ES-I3 (cell line): ENCODE measurements around the gene C10orf71.

Experiments used
- H3K36me3 ChIP-seq: 2 replicates; pipeline ENCODE4 v1.6.1; 2013; ENCODE audit warnings: mild to moderate bottlenecking, low read length, control low read depth, moderate library complexity; ENCODE audit not compliant: insufficient read depth
- H3K4me1 ChIP-seq: 2 replicates; pipeline ENCODE4 v1.6.1; 2013; ENCODE audit warnings: mild to moderate bottlenecking, control low read depth, low read length; ENCODE audit not compliant: insufficient read depth
- H3K9ac ChIP-seq: 2 replicates; pipeline ENCODE4 v1.6.1; 2013; ENCODE audit warnings: low read depth, mild to moderate bottlenecking, low read length, moderate library complexity
- H3K9me3 ChIP-seq: 2 replicates; pipeline ENCODE4 v1.6.1; 2013; ENCODE audit warnings: mild to moderate bottlenecking, low read length, moderate library complexity; ENCODE audit not compliant: control insufficient read depth, insufficient read depth

The C10orf71 gene

DNA sequence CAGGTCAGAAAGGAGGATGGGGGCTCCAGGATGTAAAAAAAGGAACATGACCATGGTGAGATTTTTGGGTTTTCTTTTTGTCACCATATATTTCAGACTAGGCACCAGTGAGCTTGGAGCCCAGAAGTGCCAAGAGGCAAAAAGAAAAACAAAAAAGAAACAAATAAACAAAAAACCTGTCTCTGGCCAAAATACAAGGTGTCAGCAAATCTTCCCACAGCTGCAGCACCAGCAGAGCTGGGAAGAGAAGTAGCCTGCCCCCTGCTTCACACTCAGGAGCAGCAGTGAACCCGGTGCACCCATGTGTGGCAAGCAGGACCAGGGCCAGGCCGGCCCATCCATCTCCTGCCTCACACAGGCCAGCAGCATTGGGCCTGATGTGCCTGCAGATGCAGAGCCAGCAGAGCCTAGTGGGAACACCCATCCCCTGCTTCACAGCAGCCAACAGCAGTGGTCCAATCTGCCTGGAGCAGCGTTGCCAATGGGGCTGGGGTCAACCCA is 34.7 kb upstream of the C10orf71 start:
- Histone ChIP-seq H3K36me3 (no peaks in the 10 kb centered on the region), H3K4me1 (no peaks in the 10 kb centered on the region), H3K9me3 (no peaks in the 10 kb centered on the region; the same call in 1 of the 2 replicates)

DNA sequence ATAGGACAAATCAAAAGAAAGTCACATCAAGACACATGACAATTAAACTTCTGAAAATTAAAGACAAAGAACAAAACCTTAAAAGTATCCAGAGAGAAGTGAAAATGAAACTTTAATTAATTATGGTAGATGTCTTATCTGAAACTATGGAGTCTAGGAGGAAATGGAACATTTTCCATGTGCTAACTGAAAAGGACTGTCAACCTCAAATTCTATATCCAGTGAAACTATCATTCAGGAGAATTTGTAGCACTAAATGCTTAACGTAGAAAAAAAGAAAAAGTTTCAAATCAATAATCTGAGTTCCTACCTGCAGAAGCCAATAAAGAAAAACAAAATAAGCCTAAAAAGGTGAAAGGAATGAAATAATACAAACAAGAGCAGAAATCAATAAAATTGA is 33.1 kb upstream of the C10orf71 start:
- Histone ChIP-seq H3K4me1 (no peaks in the 10 kb centered on the region), H3K9ac (no peak overlapping the region), H3K36me3 (no peaks in the 10 kb centered on the region), H3K9me3 (no peaks in the 10 kb centered on the region; the same call in 1 of the 2 replicates)

More for the DNA sequence above, 34.7 kb upstream of the C10orf71 start:
- no peak overlapping the region for H3K9ac ChIP-seq

DNA sequence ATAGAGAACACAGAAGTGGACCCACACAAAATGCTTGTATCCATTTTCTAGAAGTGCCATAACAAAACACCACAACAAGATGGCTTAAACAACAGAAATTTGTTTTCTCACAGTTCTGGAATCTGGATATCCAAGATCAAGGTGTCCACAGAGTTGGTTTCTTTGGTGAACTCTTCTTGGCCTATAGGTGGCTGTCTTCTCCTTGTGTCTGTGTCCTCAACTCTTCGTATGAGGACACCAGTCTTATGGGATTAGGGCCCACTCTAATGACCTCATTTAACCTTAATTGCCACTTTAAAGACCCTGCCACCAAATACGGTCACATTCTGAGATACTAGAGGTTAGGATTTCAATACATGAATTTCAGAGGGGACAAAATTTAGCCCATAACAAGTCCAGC is 30.8 kb upstream of the C10orf71 start:
- Histone ChIP-seq H3K4me1 (no peaks in the 10 kb centered on the region), H3K36me3 (no peaks in the 10 kb centered on the region), H3K9me3 (no peaks in the 10 kb centered on the region; the same call in 1 of the 2 replicates), H3K9ac (no peak overlapping the region)

DNA sequence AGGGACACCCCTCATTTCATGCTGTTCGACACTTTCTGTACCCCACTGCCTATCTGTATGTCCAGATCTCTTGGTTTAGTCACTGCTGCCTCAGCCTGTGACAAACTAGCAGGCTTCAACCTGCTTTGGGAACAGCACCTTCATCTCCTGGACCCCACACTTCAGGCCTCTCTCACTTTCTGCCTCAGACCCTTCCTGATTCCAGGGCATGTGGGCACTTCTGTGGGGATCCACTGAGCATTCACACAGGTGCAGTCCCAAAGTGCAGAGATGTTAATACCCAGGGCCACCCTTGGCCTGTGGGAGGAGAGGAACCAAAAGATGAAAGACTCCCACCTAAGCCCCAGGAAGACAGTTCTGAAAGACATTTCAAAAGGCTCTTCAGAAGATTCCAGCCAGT is 29.4 kb upstream of the C10orf71 start:
- no peaks in the 10 kb centered on the region for H3K4me1 ChIP-seq
- no peaks in the 10 kb centered on the region; the same call in 1 of the 2 replicates for H3K9me3 ChIP-seq
- H3K36me3 ChIP-seq = no peaks in the 10 kb centered on the region
- no peak overlapping the region for H3K9ac ChIP-seq

DNA sequence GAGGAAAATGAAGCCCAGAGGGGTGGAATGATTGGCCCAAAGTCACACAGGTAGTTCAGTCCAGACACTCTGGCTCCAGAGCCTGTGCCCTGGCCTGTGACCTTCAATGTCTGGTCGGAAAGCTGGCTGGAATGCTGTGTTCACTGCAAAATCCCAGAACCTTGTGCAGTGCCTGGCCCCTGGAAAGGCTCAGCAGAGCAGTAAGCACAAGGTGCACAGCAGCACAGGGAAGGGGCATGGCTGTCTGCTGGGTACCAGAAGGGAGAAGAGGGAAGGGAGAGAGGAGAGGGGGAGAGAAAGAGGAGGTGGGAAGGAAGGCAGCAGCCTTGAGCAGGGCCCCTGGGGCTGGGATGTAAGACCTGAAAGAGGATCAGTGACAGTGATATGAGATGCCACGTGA is 28.4 kb upstream of the C10orf71 start:
- H3K4me1 ChIP-seq = no peaks in the 10 kb centered on the region
- no peak overlapping the region for H3K9ac ChIP-seq
- no peaks in the 10 kb centered on the region for H3K9me3 ChIP-seq
- H3K36me3 ChIP-seq = no peaks in the 10 kb centered on the region

DNA sequence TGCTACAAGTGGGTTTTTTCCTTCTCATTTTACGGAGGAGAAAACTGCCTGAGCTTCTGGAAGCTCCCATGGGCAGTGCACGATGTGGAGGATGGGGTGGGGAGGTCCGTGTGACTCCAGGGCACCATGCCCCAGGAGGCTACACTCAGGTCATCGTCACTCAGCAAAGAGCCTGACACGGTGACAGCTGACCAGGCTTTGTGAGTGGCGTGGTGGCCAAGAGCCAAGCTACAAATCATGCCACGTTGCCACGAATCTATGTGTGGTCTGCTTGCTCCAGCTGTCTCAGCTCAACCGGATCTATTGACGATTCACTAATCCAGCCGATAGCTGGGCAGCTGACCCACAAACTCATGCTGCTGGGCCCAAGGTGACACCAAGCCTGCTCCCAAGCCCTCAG is 27.6 kb upstream of the C10orf71 start:
- Histone ChIP-seq H3K9me3 (no peaks in the 10 kb centered on the region), H3K4me1 (no peaks in the 10 kb centered on the region), H3K36me3 (no peaks in the 10 kb centered on the region), H3K9ac (no peak overlapping the region)

DNA sequence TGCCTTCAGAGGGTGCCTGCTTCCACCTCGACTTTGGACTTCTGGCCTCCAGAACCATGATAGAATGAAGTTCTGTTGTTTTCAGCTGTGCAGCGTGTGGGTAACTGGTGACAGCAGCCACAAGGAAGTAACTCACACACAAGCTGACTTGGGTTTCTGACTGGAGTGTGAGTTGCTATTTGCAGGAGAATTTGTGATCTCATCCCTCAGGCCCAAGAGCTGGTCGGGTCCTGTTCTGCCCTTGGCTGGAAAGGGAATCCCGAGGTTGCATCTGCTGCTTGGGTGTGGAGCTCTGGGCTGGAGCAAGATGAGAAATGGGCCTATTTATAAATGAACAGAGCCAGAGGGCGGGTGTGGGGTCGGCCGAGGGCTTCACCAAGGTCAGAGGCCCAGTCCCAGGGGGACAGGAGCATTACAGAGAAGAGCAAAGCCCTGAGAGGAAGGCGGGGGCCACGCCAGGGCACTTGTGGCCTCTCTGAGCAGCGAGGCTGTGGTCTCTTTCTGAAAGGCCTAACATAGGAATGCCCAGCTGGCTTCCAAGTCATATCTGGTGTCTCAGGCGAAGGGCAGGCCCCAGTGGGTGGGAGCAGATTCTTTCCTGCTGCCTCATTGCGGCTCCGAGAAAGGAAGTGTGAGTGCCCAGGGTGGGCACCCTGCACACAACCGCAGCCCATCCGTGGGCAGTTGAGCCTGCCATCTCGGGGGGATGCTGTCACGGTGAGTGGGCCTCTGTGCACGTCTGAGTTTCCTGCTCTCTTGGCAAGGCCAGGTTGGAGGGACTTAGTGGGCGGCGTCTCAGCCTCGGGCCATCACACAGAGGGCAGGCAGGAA is 26.5 kb upstream of the C10orf71 start:
- Histone ChIP-seq H3K4me1 (no peaks in the 10 kb centered on the region), H3K9ac (no peak overlapping the region), H3K36me3 (no peaks in the 10 kb centered on the region), H3K9me3 (no peaks in the 10 kb centered on the region)

DNA sequence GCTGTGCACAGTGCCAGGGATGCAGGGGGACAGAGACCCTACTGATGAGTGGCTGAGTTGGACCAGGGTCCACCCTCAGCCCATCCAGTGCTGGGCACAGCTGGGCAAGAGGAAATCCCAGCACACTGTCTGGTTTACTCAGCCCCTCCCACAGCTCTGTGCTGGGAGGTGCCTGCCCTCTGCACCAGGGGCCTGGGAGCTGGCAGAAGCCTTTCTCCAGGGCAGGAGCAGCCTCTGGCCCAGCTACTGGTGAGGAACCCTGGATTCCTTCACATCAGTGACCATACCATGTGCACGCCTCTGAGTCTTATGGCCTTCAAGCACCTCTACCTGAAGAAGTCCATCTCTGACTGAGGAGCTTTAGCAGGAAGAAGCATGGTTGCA is 25.9 kb upstream of the C10orf71 start:
- H3K9me3 ChIP-seq = no peaks in the 10 kb centered on the region
- no peaks in the 10 kb centered on the region for H3K36me3 ChIP-seq
- no peaks in the 10 kb centered on the region for H3K4me1 ChIP-seq
- H3K9ac ChIP-seq = no peak overlapping the region

DNA sequence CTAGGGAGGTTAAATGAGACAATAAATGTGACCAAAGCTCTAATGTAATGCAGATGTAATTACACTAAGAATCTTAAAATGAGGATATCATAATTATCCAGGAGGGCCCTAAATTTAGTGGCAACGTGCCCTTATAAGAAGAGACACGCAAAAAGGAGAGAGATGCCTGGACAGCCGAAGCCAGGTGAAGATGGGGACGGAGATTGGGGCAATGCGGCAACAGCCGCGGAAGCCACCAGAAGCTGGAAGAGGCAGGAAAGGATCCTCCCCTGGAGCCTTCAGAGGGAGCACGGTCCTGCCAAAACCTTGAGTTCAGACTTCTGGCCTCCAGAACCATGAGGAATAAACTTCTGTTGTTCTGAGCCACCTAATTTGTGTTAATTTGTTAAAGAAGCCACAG is 25.3 kb upstream of the C10orf71 start:
- no peaks in the 10 kb centered on the region for H3K9me3 ChIP-seq
- no peak overlapping the region for H3K9ac ChIP-seq
- no peaks in the 10 kb centered on the region for H3K36me3 ChIP-seq
- no peaks in the 10 kb centered on the region for H3K4me1 ChIP-seq

DNA sequence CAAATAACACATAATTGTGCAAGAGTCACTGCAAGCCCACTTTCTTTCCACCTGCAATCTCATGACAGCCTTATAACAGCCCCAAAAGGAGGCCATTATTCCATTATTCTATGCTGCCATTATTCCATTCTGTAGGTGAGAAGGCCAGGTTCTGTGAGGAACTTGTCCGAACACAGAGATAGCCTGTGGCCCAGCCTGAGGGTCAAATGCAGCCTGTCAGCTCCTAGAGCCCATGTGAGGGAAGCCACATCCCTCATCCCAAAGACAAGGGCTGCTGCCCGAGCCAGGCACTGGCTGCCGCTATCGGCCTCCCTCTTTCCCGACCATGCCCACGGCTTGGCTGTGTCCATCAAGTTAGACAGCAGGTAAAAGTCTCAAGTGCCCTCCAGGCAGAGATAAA is 24.1 kb upstream of the C10orf71 start:
- H3K4me1 ChIP-seq = no peaks in the 10 kb centered on the region

DNA sequence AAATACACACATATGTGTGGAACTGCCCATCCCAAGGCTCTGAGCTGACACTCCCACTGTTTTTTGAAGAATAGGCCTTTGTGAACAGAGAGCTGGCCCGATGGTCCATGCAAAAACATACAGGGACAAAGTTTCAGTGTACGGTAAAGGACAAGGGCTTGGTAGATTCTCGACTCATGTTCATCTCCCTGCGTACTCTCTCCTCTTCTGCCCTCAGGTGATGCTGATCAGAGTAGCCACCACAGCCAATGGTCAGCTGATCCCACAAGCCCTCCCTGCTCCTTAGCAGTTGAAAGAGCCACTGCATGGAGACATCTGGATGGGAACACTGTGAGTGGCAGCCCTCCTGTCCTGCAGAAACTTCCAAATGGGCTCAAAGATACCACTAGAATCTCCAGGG is 23.1 kb upstream of the C10orf71 start:
- Histone ChIP-seq H3K9ac (no peak overlapping the region), H3K9me3 (no peaks in the 10 kb centered on the region), H3K4me1 (no peaks in the 10 kb centered on the region), H3K36me3 (no peaks in the 10 kb centered on the region)

More for the DNA sequence above, 24.1 kb upstream of the C10orf71 start:
- no peaks in the 10 kb centered on the region for H3K36me3 ChIP-seq
- no peaks in the 10 kb centered on the region for H3K9me3 ChIP-seq
- no peak overlapping the region for H3K9ac ChIP-seq

DNA sequence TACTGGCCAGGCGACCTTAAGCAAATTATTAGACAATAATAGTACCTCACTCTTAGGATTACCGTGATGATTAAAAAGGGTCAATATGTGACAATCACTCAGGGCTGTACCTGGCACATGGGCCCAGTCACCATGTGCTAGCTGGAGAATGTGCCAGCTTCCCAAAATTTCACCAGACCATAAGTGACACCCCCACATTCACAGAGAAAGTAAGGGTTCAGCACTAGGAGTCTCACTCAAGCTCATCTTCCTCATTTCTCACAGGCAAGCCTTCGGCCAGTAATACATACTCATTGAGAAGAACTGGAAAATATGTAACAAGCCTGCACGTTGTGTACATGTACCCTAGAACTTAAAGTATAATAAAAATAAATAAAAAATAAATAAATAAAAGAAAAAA is 22.4 kb upstream of the C10orf71 start:
- Histone ChIP-seq H3K36me3 (no peaks in the 10 kb centered on the region), H3K9me3 (no peaks in the 10 kb centered on the region), H3K4me1 (no peaks in the 10 kb centered on the region), H3K9ac (no peak overlapping the region)

DNA sequence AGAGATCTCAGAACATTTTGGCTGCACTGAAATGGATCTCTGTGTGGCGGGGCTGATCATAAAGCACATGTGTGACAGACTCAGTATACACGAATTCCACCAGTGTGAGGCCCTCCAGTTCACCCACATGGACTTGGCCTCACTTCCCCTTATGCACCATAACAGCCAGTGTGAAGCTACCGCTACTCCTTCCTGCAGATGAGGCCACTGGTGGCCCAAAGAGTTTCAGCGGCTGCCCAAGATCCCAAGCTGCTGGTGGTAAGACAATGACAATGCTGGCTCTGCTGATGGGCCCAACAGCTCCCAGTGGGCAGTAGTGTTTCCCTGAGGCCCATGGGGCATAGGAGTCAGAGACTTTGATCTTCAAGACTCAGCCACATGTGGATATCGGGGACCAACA is 21.0 kb upstream of the C10orf71 start:
- Histone ChIP-seq H3K4me1 (no peaks in the 10 kb centered on the region), H3K9me3 (no peaks in the 10 kb centered on the region), H3K36me3 (no peaks in the 10 kb centered on the region), H3K9ac (no peak overlapping the region)

DNA sequence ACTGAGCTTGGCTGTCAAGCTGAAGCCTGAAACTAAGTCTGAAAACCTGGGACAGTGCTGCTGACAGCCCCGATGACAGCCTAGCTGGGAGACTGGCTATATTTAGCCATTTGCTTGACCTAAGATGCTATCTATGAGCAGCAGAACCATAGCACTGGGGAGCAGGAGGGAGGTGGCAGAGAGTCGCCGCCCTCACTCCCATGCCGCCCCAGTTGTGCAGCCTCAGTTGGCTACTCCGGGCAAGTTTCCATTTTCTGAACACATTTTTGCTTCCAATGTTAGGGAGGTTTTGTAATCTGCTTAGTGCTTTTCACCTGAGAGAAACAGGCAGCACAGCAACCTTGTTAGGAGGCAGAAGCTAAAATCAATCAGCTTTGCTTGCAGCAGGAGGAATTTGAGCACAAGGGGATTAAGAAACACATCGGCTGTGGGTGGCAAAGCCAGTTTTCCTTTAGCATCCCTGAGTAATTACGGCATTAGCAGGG is 20.4 kb upstream of the C10orf71 start:
- no peaks in the 10 kb centered on the region for H3K9me3 ChIP-seq
- no peaks in the 10 kb centered on the region for H3K4me1 ChIP-seq
- no peak overlapping the region for H3K9ac ChIP-seq
- H3K36me3 ChIP-seq = no peaks in the 10 kb centered on the region
